ENCODE results near the gene SCFD2.
A peak's percentile ranks its signal among the peaks of the same experiment; 100 is the strongest.
"Not testable (repeated sequence)": the region's sequence is repeated elsewhere in the genome, so short reads cannot be mapped to it uniquely, and the experiment has no call there.

Gene SCFD2

GRCh38 chr4:53238352-53238751, 127.5 kb downstream of the SCFD2 start:
- DNase-seq (ENCODE audit: low read depth) = not testable (repeated sequence)

GRCh38 chr4:53237811-53238210, 128.1 kb downstream of the SCFD2 start:
- not testable (repeated sequence) for DNase-seq (ENCODE audit: low read depth)

GRCh38 chr4:53236624-53237023, 129.2 kb downstream of the SCFD2 start:
- DNase-seq (ENCODE audit: low read depth) = not testable (repeated sequence)

GRCh38 chr4:53235547-53235946, 130.3 kb downstream of the SCFD2 start:
- DNase-seq (ENCODE audit: low read depth) = no peak

GRCh38 chr4:53234669-53235068, 131.2 kb downstream of the SCFD2 start:
- DNase-seq (ENCODE audit: low read depth) = no peak

GRCh38 chr4:53234111-53234510, 131.8 kb downstream of the SCFD2 start:
- DNase-seq (ENCODE audit: low read depth) = no peak

- no peak for DNase-seq (ENCODE audit: low read depth)
Measured at GRCh38 chr4:53233114-53233795, 132.6 kb downstream of the SCFD2 start.

- no peak for DNase-seq (ENCODE audit: low read depth)
Measured at GRCh38 chr4:53232371-53232770, 133.5 kb downstream of the SCFD2 start.

- DNase-seq (ENCODE audit: low read depth) = no peak
Measured at GRCh38 chr4:53228036-53228435, 137.8 kb downstream of the SCFD2 start.

GRCh38 chr4:53227451-53227850, 138.4 kb downstream of the SCFD2 start:
- no peak for DNase-seq (ENCODE audit: low read depth)

GRCh38 chr4:53221832-53222480, 143.9 kb downstream of the SCFD2 start:
- no peak for DNase-seq (ENCODE audit: low read depth)

- DNase-seq (ENCODE audit: low read depth) = not testable (repeated sequence)
Measured at GRCh38 chr4:53219148-53219547, 146.7 kb downstream of the SCFD2 start.

- no peak for DNase-seq (ENCODE audit: low read depth)
Measured at GRCh38 chr4:53208753-53209152, 157.1 kb downstream of the SCFD2 start.

GRCh38 chr4:53205970-53206369, 159.9 kb downstream of the SCFD2 start:
- no peak for DNase-seq (ENCODE audit: low read depth)

GRCh38 chr4:53199356-53199755, 166.5 kb downstream of the SCFD2 start:
- DNase-seq (ENCODE audit: low read depth) = no peak

GRCh38 chr4:53197772-53198142, 168.1 kb downstream of the SCFD2 start:
- no peak for DNase-seq (ENCODE audit: low read depth)

- peak; percentile 49 for DNase-seq (ENCODE audit: low read depth)
Measured at GRCh38 chr4:53196882-53197771, 168.7 kb downstream of the SCFD2 start.

GRCh38 chr4:53195815-53196661, 169.8 kb downstream of the SCFD2 start:
- no peak for DNase-seq (ENCODE audit: low read depth)

- no peak for DNase-seq (ENCODE audit: low read depth)
Measured at GRCh38 chr4:53194727-53195126, 171.1 kb downstream of the SCFD2 start.

GRCh38 chr4:53193111-53193510, 172.8 kb downstream of the SCFD2 start:
- DNase-seq (ENCODE audit: low read depth) = no peak

GRCh38 chr4:53192496-53192895, 173.4 kb downstream of the SCFD2 start:
- no peak for DNase-seq (ENCODE audit: low read depth)

- no peak for DNase-seq (ENCODE audit: low read depth)
Measured at GRCh38 chr4:53191997-53192396, 173.9 kb downstream of the SCFD2 start.

All from CMK (cell line).